Measurements from ENCODE around the gene MYO3B. TPM values are rescaled to one million over a fixed set of nuclear protein-coding genes. Genes with fewer than 3 reads are reported as not detected.
"Not testable (repeated sequence)": the region's sequence is repeated elsewhere in the genome, so short reads cannot be mapped to it uniquely, and the experiment has no call there.

Gene MYO3B
- total RNA-seq, 1 donor from 2014 or later = 0.22 TPM

DNA sequence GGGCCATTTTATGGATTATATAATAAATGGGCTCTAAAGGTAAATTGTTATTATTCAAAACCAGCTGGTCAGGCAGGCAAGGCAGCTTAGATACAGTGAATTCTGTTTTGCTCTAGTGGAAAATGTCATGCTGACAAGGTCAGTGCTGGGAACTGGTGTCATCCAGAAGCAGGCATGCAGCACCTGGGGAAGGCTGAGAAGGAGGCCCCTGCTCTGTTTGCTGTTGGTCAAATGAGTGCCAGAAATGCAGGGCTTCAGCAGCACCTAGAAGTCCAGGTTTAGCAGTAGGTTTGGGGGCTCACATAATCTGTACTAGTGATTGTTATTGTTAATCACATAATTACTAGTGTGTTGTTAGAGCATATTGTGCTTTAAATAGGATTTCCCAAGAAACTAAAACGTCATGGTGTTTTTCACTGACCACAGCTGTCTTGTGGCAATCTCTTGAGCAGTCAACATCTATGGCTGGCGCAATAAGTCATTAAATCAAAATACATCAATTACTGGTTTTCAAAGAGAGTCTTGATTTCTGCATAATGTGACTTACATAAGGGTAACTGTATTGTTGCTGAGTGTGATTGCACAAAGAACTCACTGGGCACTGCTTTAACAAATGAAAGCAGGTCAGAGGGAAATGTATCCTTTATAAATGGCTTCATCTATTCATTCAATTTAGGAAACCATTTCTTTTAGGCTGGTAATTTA, 99.1 kb downstream of the MYO3B start:
- no peaks in the 10 kb centered on the region for H3K4me1 Mint-ChIP-seq (ENCODE audit: low read depth, unreplicated experiment)
- H3K9me3 Mint-ChIP-seq (ENCODE audit: unreplicated experiment) = no peaks in the 10 kb centered on the region
- no peaks in the 10 kb centered on the region for H3K27me3 Mint-ChIP-seq (ENCODE audit: unreplicated experiment)
- no peak overlapping the region for H3K4me3 Mint-ChIP-seq (ENCODE audit: unreplicated experiment)
- DNase-seq = no peak
- no peak overlapping the region for H3K27ac Mint-ChIP-seq (ENCODE audit: unreplicated experiment)
- H3K36me3 Mint-ChIP-seq (ENCODE audit: unreplicated experiment) = no peaks in the 10 kb centered on the region
- TF ChIP-seq, protein P1, sequence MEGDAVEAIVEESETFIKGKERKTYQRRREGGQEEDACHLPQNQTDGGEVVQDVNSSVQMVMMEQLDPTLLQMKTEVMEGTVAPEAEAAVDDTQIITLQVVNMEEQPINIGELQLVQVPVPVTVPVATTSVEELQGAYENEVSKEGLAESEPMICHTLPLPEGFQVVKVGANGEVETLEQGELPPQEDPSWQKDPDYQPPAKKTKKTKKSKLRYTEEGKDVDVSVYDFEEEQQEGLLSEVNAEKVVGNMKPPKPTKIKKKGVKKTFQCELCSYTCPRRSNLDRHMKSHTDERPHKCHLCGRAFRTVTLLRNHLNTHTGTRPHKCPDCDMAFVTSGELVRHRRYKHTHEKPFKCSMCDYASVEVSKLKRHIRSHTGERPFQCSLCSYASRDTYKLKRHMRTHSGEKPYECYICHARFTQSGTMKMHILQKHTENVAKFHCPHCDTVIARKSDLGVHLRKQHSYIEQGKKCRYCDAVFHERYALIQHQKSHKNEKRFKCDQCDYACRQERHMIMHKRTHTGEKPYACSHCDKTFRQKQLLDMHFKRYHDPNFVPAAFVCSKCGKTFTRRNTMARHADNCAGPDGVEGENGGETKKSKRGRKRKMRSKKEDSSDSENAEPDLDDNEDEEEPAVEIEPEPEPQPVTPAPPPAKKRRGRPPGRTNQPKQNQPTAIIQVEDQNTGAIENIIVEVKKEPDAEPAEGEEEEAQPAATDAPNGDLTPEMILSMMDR (IDR thresholded peaks at IDR 0.05; ENCODE audit: partially characterized antibody, unreplicated experiment) = no peak

DNA sequence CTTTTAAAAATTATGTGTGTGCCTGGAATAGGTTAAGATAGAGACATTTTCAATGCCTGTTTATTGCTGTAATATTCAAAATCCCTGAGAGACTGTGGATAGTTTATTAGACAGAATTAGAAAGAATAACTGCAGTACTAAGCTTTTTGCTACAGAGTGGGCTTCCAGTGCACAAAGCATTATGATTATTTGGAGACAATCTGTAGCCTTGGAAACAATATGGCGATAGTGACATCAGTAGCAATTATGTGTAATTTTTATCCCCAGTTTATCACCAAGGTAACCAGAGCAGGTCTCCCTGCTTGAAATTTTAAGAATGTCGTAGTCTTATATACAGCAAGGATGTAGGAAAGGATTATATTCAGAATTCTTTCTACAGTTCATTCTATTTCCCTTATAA, 100.0 kb downstream of the MYO3B start:
- Mint-ChIP-seq H3K9me3 (ENCODE audit: unreplicated experiment) (no peaks in the 10 kb centered on the region), H3K27me3 (ENCODE audit: unreplicated experiment) (no peaks in the 10 kb centered on the region), H3K4me1 (ENCODE audit: low read depth, unreplicated experiment) (no peaks in the 10 kb centered on the region), H3K27ac (ENCODE audit: unreplicated experiment) (no peak overlapping the region), H3K36me3 (ENCODE audit: unreplicated experiment) (no peaks in the 10 kb centered on the region), H3K4me3 (ENCODE audit: unreplicated experiment) (no peak overlapping the region)
- TF ChIP-seq, protein P1 (IDR thresholded peaks at IDR 0.05; ENCODE audit: partially characterized antibody, unreplicated experiment) = no peak
- DNase-seq = no peak

DNA sequence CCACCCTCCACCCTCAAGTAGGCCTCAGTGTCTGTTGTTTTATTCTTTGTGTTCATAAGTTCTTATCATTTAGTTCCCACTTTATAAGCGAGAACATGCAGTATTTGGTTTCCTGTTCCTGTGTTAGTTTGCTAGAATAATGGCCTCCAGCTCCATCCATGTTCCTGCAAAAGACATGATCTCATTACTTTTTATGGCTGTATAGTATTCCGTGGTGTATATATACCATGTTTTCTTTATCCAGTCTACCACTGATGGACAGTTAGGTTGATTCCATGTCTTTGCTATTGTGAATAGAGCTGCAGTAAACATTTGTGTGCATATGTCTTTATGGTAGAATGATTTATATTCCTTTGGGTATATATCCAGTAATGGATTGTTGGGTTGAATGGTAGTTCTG, 101.7 kb downstream of the MYO3B start:
- not testable (repeated sequence) for H3K36me3 Mint-ChIP-seq (ENCODE audit: unreplicated experiment); H3K27me3 Mint-ChIP-seq (ENCODE audit: unreplicated experiment); H3K4me3 Mint-ChIP-seq (ENCODE audit: unreplicated experiment); DNase-seq; H3K27ac Mint-ChIP-seq (ENCODE audit: unreplicated experiment); H3K4me1 Mint-ChIP-seq (ENCODE audit: low read depth, unreplicated experiment); H3K9me3 Mint-ChIP-seq (ENCODE audit: unreplicated experiment)

DNA sequence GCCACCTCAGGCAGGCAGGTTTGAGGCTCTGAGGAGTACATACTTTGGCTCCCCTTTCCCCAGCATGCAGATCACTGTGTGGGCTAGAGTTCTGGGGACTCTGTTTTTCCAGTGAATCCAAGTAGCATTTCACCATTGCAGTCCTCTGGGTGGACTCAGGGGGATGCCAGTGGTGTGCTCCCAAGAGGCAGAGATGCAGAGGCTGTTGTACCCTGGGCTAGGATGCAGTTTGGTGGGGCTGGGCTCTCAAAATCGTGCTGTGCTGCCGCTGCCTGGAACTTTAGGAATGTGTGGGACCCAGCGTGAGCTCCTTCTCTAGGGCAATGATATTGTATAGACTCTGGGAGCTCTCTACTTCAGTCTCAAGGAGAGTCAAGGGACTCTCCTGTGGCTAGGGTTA, 104.9 kb downstream of the MYO3B start:
- H3K4me1 Mint-ChIP-seq (ENCODE audit: low read depth, unreplicated experiment) = no peaks in the 10 kb centered on the region
- H3K4me3 Mint-ChIP-seq (ENCODE audit: unreplicated experiment) = no peak overlapping the region
- H3K9me3 Mint-ChIP-seq (ENCODE audit: unreplicated experiment) = no peaks in the 10 kb centered on the region
- peaks cover 2% of the 10 kb centered on the region for H3K27me3 Mint-ChIP-seq (ENCODE audit: unreplicated experiment)
- H3K27ac Mint-ChIP-seq (ENCODE audit: unreplicated experiment) = no peak overlapping the region
- H3K36me3 Mint-ChIP-seq (ENCODE audit: unreplicated experiment) = no peaks in the 10 kb centered on the region
- TF ChIP-seq, protein P1 (IDR thresholded peaks at IDR 0.05; ENCODE audit: partially characterized antibody, unreplicated experiment) = no peak
- no peak for DNase-seq

DNA sequence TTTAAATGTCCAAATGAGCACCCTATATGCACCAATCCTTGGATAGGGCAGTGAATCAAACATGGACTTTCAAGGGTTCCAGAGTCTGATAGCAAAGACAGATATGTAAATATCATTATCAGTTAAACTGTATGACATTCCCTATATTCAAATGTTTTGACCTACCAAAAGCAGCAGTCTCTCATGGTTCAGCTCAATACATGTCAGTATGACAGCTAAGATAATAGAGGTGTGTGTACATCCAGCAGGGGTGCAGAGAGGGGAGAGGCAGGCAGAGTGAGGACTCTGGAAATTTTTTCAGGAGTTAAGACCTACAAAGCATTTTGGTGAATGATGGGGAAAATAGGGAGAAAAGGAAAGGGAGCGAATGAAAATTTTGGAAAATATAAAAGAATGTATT, 106.3 kb downstream of the MYO3B start:
- no peak overlapping the region for H3K27ac Mint-ChIP-seq (ENCODE audit: unreplicated experiment)
- no peak overlapping the region for H3K4me3 Mint-ChIP-seq (ENCODE audit: unreplicated experiment)
- H3K27me3 Mint-ChIP-seq (ENCODE audit: unreplicated experiment) = peaks cover 2% of the 10 kb centered on the region
- H3K9me3 Mint-ChIP-seq (ENCODE audit: unreplicated experiment) = no peaks in the 10 kb centered on the region
- no peaks in the 10 kb centered on the region for H3K36me3 Mint-ChIP-seq (ENCODE audit: unreplicated experiment)
- DNase-seq = no peak
- no peaks in the 10 kb centered on the region for H3K4me1 Mint-ChIP-seq (ENCODE audit: low read depth, unreplicated experiment)
- TF ChIP-seq, protein P1 (IDR thresholded peaks at IDR 0.05; ENCODE audit: partially characterized antibody, unreplicated experiment) = no peak
